Liver (tissue), 9 donors: ENCODE measurements around the gene KANK4. TPM values are rescaled to one million over a fixed set of nuclear protein-coding genes. Genes with fewer than 3 reads are reported as not detected.
A peak's percentile ranks its signal among the peaks of the same experiment; 100 is the strongest.

Experiments
- DNase-seq: peaks from one replicate; pipeline ENCODE4 v3.0.0-alpha.2; 2017; ENCODE audit warnings: low spot score
- H3K27ac ChIP-seq, 2 donors: one replicate each; pipeline ENCODE4 v1.7.0; 2013; ENCODE audit warnings: inconsistent platforms in 2 of 2, low read length in 2 of 2, control low read depth in 1 of 2, low read depth in 1 of 2, mild to moderate bottlenecking in 1 of 2
- H3K27me3 ChIP-seq, 4 donors: one replicate each; pipeline versions ENCODE4 v1.6.1 to v1.7.0; 2013; ENCODE audit warnings: low read length in 3 of 4, inconsistent platforms in 1 of 4, mild to moderate bottlenecking in 1 of 4, moderate library complexity in 1 of 4; ENCODE audit not compliant: control insufficient read depth in 4 of 4, insufficient read depth in 4 of 4
- H3K36me3 ChIP-seq, 4 donors: one replicate each; pipeline versions ENCODE4 v1.6.1 to v1.7.0; 2013; ENCODE audit warnings: low read length in 3 of 4, mild to moderate bottlenecking in 3 of 4, low read depth in 1 of 4, moderate library complexity in 1 of 4; ENCODE audit not compliant: control insufficient read depth in 4 of 4, insufficient read depth in 3 of 4
- H3K4me1 ChIP-seq, 4 donors: one replicate each; pipeline versions ENCODE4 v1.6.1 to v1.7.0; 2013; ENCODE audit warnings: low read length in 3 of 4, mild to moderate bottlenecking in 3 of 4, moderate library complexity in 1 of 4; ENCODE audit not compliant: control insufficient read depth in 4 of 4, insufficient read depth in 4 of 4
- H3K4me3 ChIP-seq, 3 donors: one replicate each; pipeline versions ENCODE4 v1.6.1 to v1.7.0; 2013; ENCODE audit warnings: low read length in 3 of 3, control low read depth in 1 of 3, low read depth in 1 of 3, mild to moderate bottlenecking in 1 of 3
- H3K9ac ChIP-seq, 2 donors: one replicate each; pipeline ENCODE4 v1.7.0; 2013; ENCODE audit warnings: low read length in 2 of 2, mild to moderate bottlenecking in 2 of 2, moderate library complexity in 2 of 2, control low read depth in 1 of 2, low read depth in 1 of 2
- H3K9me3 ChIP-seq, 4 donors: one replicate each; pipeline versions ENCODE4 v1.6.1 to v1.7.0; 2013; ENCODE audit warnings: low read length in 3 of 4; ENCODE audit not compliant: control insufficient read depth in 4 of 4
- CTCF ChIP-seq: fragments of 150-350 bp; IDR thresholded peaks from 2 replicates; pipeline ENCODE4 v1.5.1; 2017; ENCODE audit warnings: improper control_type of control experiment, low read depth, low read length; ENCODE audit not compliant: missing input control
- EGR1 ChIP-seq, 2 donors: IDR thresholded peaks; 2 replicates each; pipeline ENCODE4 v1.6.1; 2016 to 2018; ENCODE audit warnings: antibody characterized with exemption in 2 of 2, low read depth in 2 of 2
- FOXA1 ChIP-seq: IDR thresholded peaks from 2 replicates; pipeline ENCODE4 v1.6.1; 2016; ENCODE audit warnings: antibody characterized with exemption
- HNF4G ChIP-seq: IDR thresholded peaks from 2 replicates; pipeline ENCODE4 v1.6.1; 2016; ENCODE audit warnings: antibody characterized with exemption
- JUND ChIP-seq, 2 donors: IDR thresholded peaks; 2 replicates each; pipeline ENCODE4 v1.6.1; 2016; ENCODE audit warnings: antibody characterized with exemption in 2 of 2
- SP1 ChIP-seq: IDR thresholded peaks from 2 replicates; pipeline ENCODE4 v1.6.1; 2018; ENCODE audit warnings: antibody characterized with exemption, mild to moderate bottlenecking
- TAF1 ChIP-seq: conservative IDR thresholded peaks from 2 replicates; pipeline ENCODE4 v1.6.1; 2016; ENCODE audit warnings: antibody characterized with exemption, mild to moderate bottlenecking
- YY1 ChIP-seq: IDR thresholded peaks from 2 replicates; pipeline ENCODE4 v1.6.1; 2016; ENCODE audit warnings: antibody characterized with exemption, mild to moderate bottlenecking
- ZBTB33 ChIP-seq: IDR thresholded peaks from 2 replicates; pipeline ENCODE4 v1.6.1; 2016; ENCODE audit warnings: antibody characterized with exemption
- WGBS: extraction: QIAGEN DNeasy Blood & Tissue Kit; methylation state at CpG from one replicate; pipeline ENCODE4 v1.1.7; 2013; 5-methylcytosine and 5-hydroxymethylcytosine counted together
- polyA plus RNA-seq, 2 donors: library from polyadenylated mRNA; stranded (reverse) in 1 of 2; unstranded in 1 of 2; fragments of 200-250 nt in 1 of 2; fragments of >200 nt in 1 of 2; fragmentation: Nextera tagmentation in 1 of 2; extraction: Ambion mirVana in 1 of 2; gene quantifications; one replicate each; pipeline versions ENCODE4 v1.2.1 to v1.2.3, GENCODE V29; 2013 to 2015
- total RNA-seq, 2 donors: library from RNA; depleted of rRNA; stranded (reverse); fragments of >200 nt; gene quantifications; one replicate each; pipeline ENCODE4 v1.2.3, GENCODE V29; 2014
- donor health status: healthy.
- donor health status: healthy.
- donor health status: healthy.
- donor health status: healthy.
- donor health status: healthy.

KANK4 gene
- total and polyA plus RNA-seq, 4 donors, result 0.58 to 4.6 (median 1.1) TPM

GRCh38 chr1:62196086-62196690, 123.0 kb downstream of the KANK4 start:
- no peaks in the 10 kb centered on the region for H3K9me3 ChIP-seq
- TF ChIP-seq EGR1 (IDR thresholded peaks at IDR 0.05; ENCODE audit: low read depth in 2 of 2) (no peak), FOXA1 (no peak), JUND (IDR thresholded peaks at IDR 0.05) (no peak)
- no peak overlapping the region for H3K9ac ChIP-seq
- no peak overlapping the region for H3K4me3 ChIP-seq
- peaks cover 6 to 11% (median 7%) of the 10 kb centered on the region in 4 donors for H3K4me1 ChIP-seq
- no peak for DNase-seq
- H3K27ac ChIP-seq, result no peak overlapping the region
- WGBS, result 85% methylated on average over 17 of the region's 17 CpGs
- H3K27me3 ChIP-seq, result no peaks in the 10 kb centered on the region
- no peaks in the 10 kb centered on the region for H3K36me3 ChIP-seq

- 19% methylated on average over 55 of the region's 55 CpGs for WGBS
- Histone ChIP-seq H3K4me3 (peak within 1 kb of the TSS in 1 of 3 donors; percentile 11), H3K27ac (no peak within 1 kb of the TSS), H3K27me3 (no peaks in the 10 kb centered on the region), H3K4me1 (peaks cover 6 to 11% (median 7%) of the 10 kb centered on the region in 4 donors), H3K36me3 (no peaks in the 10 kb centered on the region), H3K9ac (no peak within 1 kb of the TSS), H3K9me3 (no peaks in the 10 kb centered on the region)
- no peak for TF ChIP-seq FOXA1
- DNase-seq, result no peak
Measured at GRCh38 chr1:62194651-62195544, 124.3 kb downstream of the KANK4 start, which contains the start of gene L1TD1. TSS of gene L1TD1 (plus strand) at chr1:62194849. CDS start at chr1:62206629, 11,780 bp downstream.

- TF ChIP-seq SP1 (no peak), YY1 (no peak), HNF4G (no peak), CTCF (no peak), TAF1 (no peak)
- no peaks in the 10 kb centered on the region for H3K36me3 ChIP-seq
- 95% methylated on average over 8 of the region's 8 CpGs for WGBS
- no peak for DNase-seq
- no peak overlapping the region for H3K9ac ChIP-seq
- H3K4me1 ChIP-seq, result peaks cover 0 to 2% (median 0%) of the 10 kb centered on the region in 4 donors
- H3K9me3 ChIP-seq, result no peaks in the 10 kb centered on the region
- H3K4me3 ChIP-seq, result no peak overlapping the region
- no peak overlapping the region for H3K27ac ChIP-seq
- no peaks in the 10 kb centered on the region for H3K27me3 ChIP-seq
Measured at GRCh38 chr1:62188111-62188510, 131.1 kb downstream of the KANK4 start.

- Histone ChIP-seq H3K4me1 (peaks cover 0 to 2% (median 0%) of the 10 kb centered on the region in 4 donors), H3K9me3 (no peaks in the 10 kb centered on the region), H3K27me3 (no peaks in the 10 kb centered on the region), H3K4me3 (no peak overlapping the region), H3K9ac (no peak overlapping the region), H3K27ac (no peak overlapping the region), H3K36me3 (no peaks in the 10 kb centered on the region)
- no peak for TF ChIP-seq FOXA1
- TF ChIP-seq ZBTB33, result no peak
- no peak for TF ChIP-seq EGR1 (IDR thresholded peaks at IDR 0.05; ENCODE audit: low read depth in 2 of 2)
- no peak for TF ChIP-seq CTCF
- 97% methylated on average over 5 of the region's 5 CpGs for WGBS
- no peak for DNase-seq
Measured at GRCh38 chr1:62187548-62187947, 131.7 kb downstream of the KANK4 start.
